Measurements from ENCODE around the gene GFRA1. TPM values are rescaled to one million over a fixed set of nuclear protein-coding genes. Genes with fewer than 3 reads are reported as not detected.

GFRA1 gene
- polyA plus RNA-seq, 3 donors = not detected

- H3K4me1 Mint-ChIP-seq = no peaks in the 10 kb centered on the region
- TF ChIP-seq CTCF (IDR thresholded peaks at IDR 0.05) = no peak
- H3K4me1 ChIP-seq (ENCODE audit: control insufficient read depth in 1 of 2, insufficient read depth in 2 of 2, low read length in 2 of 2) = no peaks in the 10 kb centered on the region
- no peaks in the 10 kb centered on the region for H3K27me3 Mint-ChIP-seq (ENCODE audit: low read depth in 3 of 3)
- H3K79me2 ChIP-seq (ENCODE audit: insufficient read depth, low read length) = no peaks in the 10 kb centered on the region
- 100% methylated on average over 5 of the region's 5 CpGs for WGBS (ENCODE audit: insufficient coverage)
- H3K9me3 ChIP-seq (replicated peaks in 1 of 2; ENCODE audit: control insufficient read depth in 1 of 2, insufficient read depth in 1 of 2, low read length in 2 of 2) = no peaks in the 10 kb centered on the region
- no peaks in the 10 kb centered on the region for H3K36me3 ChIP-seq (replicated peaks in 1 of 2; ENCODE audit: control insufficient read depth in 1 of 2, insufficient read depth in 2 of 2, low read length in 2 of 2)
- H3K36me3 Mint-ChIP-seq = no peaks in the 10 kb centered on the region
- peaks cover 0 to 5% (median 1%) of the 10 kb centered on the region in 7 donors for H3K9me3 Mint-ChIP-seq
- H3K4me2 ChIP-seq (replicated peaks; ENCODE audit: extremely low read depth, low read length, poor library complexity, severe bottlenecking) = no peak overlapping the region
- no peaks in the 10 kb centered on the region for H4K20me1 ChIP-seq (ENCODE audit: insufficient read depth, low read length)
- no peaks in the 10 kb centered on the region for H3K27me3 ChIP-seq (ENCODE audit: control insufficient read depth in 2 of 2, insufficient read depth in 2 of 2, low read length in 2 of 2)
- no peak overlapping the region for H3K4me3 Mint-ChIP-seq
- no peak overlapping the region for H3K9ac ChIP-seq (ENCODE audit: insufficient read depth, low read length, poor library complexity, severe bottlenecking)
- DNase-seq = no peak
- intact Hi-C loops (cut with micrococcal nuclease) = no loop called here
- H3K27ac ChIP-seq (ENCODE audit: low read depth in 1 of 2, low read length in 2 of 2) = no peak overlapping the region
- no peak overlapping the region for H3K27ac Mint-ChIP-seq
- H2AFZ ChIP-seq (ENCODE audit: insufficient read depth, low read depth, low read length, poor library complexity, severe bottlenecking) = no peak overlapping the region
- H3K4me3 ChIP-seq (replicated peaks in 1 of 3; ENCODE audit: low read depth in 2 of 3, low read length in 3 of 3) = no peak overlapping the region
Measured at GRCh38 chr10:116311016-116311415, 38.0 kb upstream of the GFRA1 start.

GRCh38 chr10:116307455-116307854 is 34.4 kb upstream of the GFRA1 start:
- H3K27ac Mint-ChIP-seq = no peak overlapping the region
- H3K4me1 Mint-ChIP-seq = no peaks in the 10 kb centered on the region
- H4K20me1 ChIP-seq (ENCODE audit: insufficient read depth, low read length) = no peaks in the 10 kb centered on the region
- no peaks in the 10 kb centered on the region for H3K36me3 ChIP-seq (replicated peaks in 1 of 2; ENCODE audit: control insufficient read depth in 1 of 2, insufficient read depth in 2 of 2, low read length in 2 of 2)
- H3K9me3 ChIP-seq (replicated peaks in 1 of 2; ENCODE audit: control insufficient read depth in 1 of 2, insufficient read depth in 1 of 2, low read length in 2 of 2) = no peaks in the 10 kb centered on the region
- no peaks in the 10 kb centered on the region for H3K79me2 ChIP-seq (ENCODE audit: insufficient read depth, low read length)
- 86% methylated on average over 2 of the region's 4 CpGs for WGBS (ENCODE audit: insufficient coverage)
- H3K4me2 ChIP-seq (replicated peaks; ENCODE audit: extremely low read depth, low read length, poor library complexity, severe bottlenecking) = no peak overlapping the region
- intact Hi-C loops (cut with micrococcal nuclease) = no loop called here
- H3K9ac ChIP-seq (ENCODE audit: insufficient read depth, low read length, poor library complexity, severe bottlenecking) = no peak overlapping the region
- no peak for DNase-seq
- H3K4me3 Mint-ChIP-seq = no peak overlapping the region
- H3K36me3 Mint-ChIP-seq = no peaks in the 10 kb centered on the region
- H3K4me3 ChIP-seq (replicated peaks in 1 of 3; ENCODE audit: low read depth in 2 of 3, low read length in 3 of 3) = no peak overlapping the region
- no peak overlapping the region for H2AFZ ChIP-seq (ENCODE audit: insufficient read depth, low read depth, low read length, poor library complexity, severe bottlenecking)
- no peak for TF ChIP-seq CTCF (IDR thresholded peaks at IDR 0.05)
- H3K27me3 Mint-ChIP-seq (ENCODE audit: low read depth in 3 of 3) = no peaks in the 10 kb centered on the region
- peaks cover 0 to 2% (median 0%) of the 10 kb centered on the region in 7 donors for H3K9me3 Mint-ChIP-seq
- H3K27me3 ChIP-seq (ENCODE audit: control insufficient read depth in 2 of 2, insufficient read depth in 2 of 2, low read length in 2 of 2) = no peaks in the 10 kb centered on the region
- no peak overlapping the region for H3K27ac ChIP-seq (ENCODE audit: low read depth in 1 of 2, low read length in 2 of 2)
- no peaks in the 10 kb centered on the region for H3K4me1 ChIP-seq (ENCODE audit: control insufficient read depth in 1 of 2, insufficient read depth in 2 of 2, low read length in 2 of 2)

Data from CD14-positive monocyte (primary cell).